GM18951 (cell line): ENCODE measurements around the gene CYP3A5.
"Not testable (repeated sequence)": the region's sequence is repeated elsewhere in the genome, so short reads cannot be mapped to it uniquely, and the experiment has no call there.

Source experiments
- POLR2A ChIP-seq: IDR thresholded peaks from 4 replicates; pipeline ENCODE4 v1.6.1; 2011; ENCODE audit warnings: mild to moderate bottlenecking; ENCODE audit not compliant: insufficient read length, insufficient read depth; ENCODE audit errors: extremely low read depth
- in situ Hi-C: fragments of 300-500 bp; cut with MboI; formaldehyde crosslinking; loops from one replicate; pipeline ENCODE4 v1.12.0; 2022; ENCODE audit warnings: low sequenced_read_pairs, mixed read lengths, inconsistent platforms; ENCODE audit not compliant: unreplicated experiment

Gene CYP3A5

GRCh38 chr7:99694201-99694911 lies 14.6 kb upstream of the CYP3A5 start:
- no peak for TF ChIP-seq POLR2A
- in situ Hi-C loops, result no loop called here

DNA sequence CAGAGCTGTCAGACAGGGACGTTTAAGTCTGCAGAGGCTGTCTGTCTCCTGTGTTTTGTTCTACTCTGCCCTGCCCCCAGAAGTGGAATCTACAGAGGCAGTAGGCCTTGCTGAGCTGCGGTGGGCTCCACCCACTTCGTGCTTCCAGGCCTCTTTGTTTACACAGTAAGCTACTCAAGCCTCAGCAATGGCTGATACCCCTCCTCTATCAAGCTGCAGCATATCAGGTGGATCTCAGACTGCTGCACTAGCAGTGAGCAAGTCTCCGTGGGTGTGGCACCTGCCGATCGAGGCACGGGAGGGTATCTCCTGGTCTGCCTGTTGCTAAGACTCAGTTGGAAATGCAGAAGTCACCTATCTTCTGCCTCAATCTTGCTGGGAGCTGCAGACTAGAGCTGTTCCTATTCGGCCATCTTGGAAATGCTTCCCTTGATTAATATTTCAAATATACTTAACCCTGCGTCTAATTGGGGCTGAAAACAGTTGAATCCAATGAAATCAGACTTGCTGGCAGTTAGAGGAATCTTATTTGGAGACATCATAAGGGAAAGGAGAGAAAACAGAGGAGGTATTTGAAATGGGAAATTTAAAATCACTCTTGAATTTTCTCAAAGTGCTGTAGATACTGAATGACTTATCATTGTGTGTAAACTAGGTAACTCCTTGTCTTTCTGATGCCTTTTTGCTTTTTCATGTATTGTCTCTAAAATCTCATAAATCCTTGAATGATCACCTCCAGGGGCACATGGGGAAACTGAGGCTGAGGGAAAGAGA lies 13.8 kb upstream of the CYP3A5 start:
- in situ Hi-C loops, result no loop called here
- no peak for TF ChIP-seq POLR2A

- in situ Hi-C loops, result no loop called here
- no peak for TF ChIP-seq POLR2A
These were observed 13.3 kb upstream of the CYP3A5 start for GRCh38 chr7:99693100-99693426.

GRCh38 chr7:99692563-99692962 lies 12.8 kb upstream of the CYP3A5 start:
- in situ Hi-C loops, result not testable (repeated sequence)

GRCh38 chr7:99691658-99692057 lies 11.9 kb upstream of the CYP3A5 start:
- in situ Hi-C loops, result not testable (repeated sequence)

DNA sequence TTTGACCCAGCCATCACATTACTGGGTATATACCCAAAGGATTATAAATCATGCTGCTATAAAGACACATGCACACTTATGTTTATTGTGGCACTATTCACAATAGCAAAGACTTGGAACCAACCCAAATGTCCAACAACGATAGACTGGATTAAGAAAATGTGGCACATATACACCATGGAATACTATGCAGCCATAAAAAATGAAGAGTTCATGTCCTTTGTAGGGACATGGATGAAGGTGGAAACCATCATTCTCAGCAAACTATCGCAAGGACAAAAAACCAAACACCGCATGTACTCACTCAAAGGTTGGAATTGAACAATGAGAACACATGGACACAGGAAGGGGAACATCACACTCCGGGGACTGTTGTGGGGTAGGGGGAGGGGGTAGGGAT lies 11.1 kb upstream of the CYP3A5 start:
- in situ Hi-C loops, result not testable (repeated sequence)

GRCh38 chr7:99685871-99686608 lies 6.2 kb upstream of the CYP3A5 start:
- in situ Hi-C loops, result not testable (repeated sequence)

GRCh38 chr7:99685129-99685758 lies 5.4 kb upstream of the CYP3A5 start:
- in situ Hi-C loops, result no loop called here
- TF ChIP-seq POLR2A, result no peak

DNA sequence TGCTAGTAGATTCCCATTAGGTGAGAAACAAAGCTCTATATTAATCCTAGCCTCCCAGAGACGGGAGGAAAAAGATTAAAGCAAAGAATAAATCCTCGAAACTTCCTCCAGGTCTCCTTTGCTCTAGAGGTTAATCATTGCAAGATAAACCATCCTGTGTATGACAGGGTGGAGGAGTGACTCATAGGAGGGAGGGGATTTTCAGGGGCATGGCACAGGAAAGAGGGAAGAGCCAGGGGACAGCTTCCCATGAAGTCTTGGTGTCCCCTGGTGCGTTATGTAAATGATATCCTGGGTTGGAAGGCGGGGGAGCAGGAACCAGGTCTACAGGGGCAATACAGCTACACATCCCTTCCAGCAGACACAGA lies 780 bp downstream of the CYP3A5 start:
- in situ Hi-C loops, result no loop called here
- no peak for TF ChIP-seq POLR2A

DNA sequence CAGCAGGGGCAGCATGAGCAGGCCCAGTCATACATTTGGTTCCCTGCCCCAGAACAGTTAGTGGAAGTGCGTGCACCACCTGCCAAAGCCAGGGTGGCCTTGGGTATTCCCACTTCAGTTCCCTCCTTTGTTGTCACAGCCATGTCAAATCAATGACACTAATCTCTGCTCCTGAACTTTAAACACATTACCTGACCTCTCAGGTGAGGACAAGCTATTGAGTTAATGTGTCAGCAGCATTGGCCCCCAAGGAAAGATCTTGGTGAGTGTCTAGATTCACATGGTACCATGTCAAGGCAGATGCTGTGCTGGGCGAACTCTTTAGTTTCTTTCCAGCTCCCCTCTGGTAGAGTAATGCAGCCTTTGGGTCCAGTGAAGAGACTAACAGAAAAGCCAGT lies 2.1 kb downstream of the CYP3A5 start:
- TF ChIP-seq POLR2A, result no peak
- in situ Hi-C loops, result no loop called here

DNA sequence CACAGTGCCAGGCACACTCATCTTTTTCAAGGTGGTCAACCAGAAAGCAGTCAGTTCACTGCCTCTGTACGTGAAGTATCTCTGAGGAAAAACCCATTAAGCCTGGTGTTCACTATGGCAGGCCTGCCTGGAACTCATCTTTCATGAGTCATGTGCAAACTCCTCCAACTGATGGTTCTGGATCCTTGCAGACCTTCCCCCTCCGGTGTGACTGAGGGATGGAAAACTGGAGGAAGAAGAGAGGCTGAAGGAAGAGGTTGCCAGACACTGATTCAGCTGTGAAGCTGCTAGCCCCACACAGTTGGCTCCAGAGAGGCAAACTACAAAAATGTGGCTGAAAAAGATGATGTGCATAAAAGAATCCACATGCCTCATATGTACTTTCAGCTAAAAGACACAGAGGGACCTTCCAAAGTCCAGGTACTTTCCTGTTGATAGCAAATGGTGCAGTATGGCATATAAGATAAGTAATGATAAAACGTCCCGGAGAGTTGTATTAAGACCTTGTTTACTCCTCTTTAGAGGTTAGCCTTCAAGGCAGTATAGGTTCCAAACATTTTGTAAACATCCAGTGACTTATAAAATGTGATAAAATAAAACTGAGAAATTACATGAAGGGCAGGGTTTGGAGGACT lies 2.7 kb downstream of the CYP3A5 start:
- TF ChIP-seq POLR2A, result no peak
- in situ Hi-C loops, result no loop called here

GRCh38 chr7:99674995-99675742 lies 4.6 kb downstream of the CYP3A5 start:
- TF ChIP-seq POLR2A, result no peak
- in situ Hi-C loops, result no loop called here

GRCh38 chr7:99672573-99672972 lies 7.2 kb downstream of the CYP3A5 start:
- TF ChIP-seq POLR2A, result no peak
- in situ Hi-C loops, result no loop called here
